AG09309 (cell line): Measurements from ENCODE around the gene LGR5.
"Not testable (repeated sequence)": the region's sequence is repeated elsewhere in the genome, so short reads cannot be mapped to it uniquely, and the experiment has no call there.

Experiments
- DNase-seq: peaks from one replicate; pipeline ENCODE4 v3.0.0-alpha.2; 2010; ENCODE audit warnings: low read depth
- H3K4me3 ChIP-seq: 2 replicates; pipeline ENCODE4 v1.5.1; 2011; ENCODE audit warnings: mild to moderate bottlenecking, low read depth, low read length, moderate library complexity; ENCODE audit not compliant: control insufficient read depth
- TF ChIP-seq, protein P1 (sequence below): IDR thresholded peaks from 2 replicates; pipeline ENCODE4 v1.5.1; 2011; ENCODE audit warnings: mild to moderate bottlenecking, low read depth, low read length, inconsistent platforms; ENCODE audit not compliant: insufficient read depth, control insufficient read depth; ENCODE audit errors: missing control alignments

LGR5 gene

DNA sequence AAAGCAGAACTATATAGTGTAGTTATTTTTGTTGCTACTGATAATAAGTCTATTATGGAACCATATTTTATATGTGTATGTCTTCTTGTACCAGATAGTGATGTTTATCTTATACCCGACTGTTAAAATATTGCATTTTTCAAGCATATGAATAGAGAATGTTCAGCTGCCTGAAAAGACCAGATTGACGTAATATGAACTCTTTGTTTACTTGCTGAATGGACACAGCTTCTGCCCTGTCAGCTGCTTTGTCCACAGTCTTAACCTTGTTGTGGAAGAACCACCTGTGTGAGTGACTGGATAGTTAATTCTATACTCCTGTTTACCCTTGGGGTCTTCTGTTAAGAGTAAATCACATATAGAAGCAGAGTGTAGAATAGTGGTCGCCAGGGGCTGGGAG lies 109.3 kb downstream of the LGR5 start:
- TF ChIP-seq, protein P1, sequence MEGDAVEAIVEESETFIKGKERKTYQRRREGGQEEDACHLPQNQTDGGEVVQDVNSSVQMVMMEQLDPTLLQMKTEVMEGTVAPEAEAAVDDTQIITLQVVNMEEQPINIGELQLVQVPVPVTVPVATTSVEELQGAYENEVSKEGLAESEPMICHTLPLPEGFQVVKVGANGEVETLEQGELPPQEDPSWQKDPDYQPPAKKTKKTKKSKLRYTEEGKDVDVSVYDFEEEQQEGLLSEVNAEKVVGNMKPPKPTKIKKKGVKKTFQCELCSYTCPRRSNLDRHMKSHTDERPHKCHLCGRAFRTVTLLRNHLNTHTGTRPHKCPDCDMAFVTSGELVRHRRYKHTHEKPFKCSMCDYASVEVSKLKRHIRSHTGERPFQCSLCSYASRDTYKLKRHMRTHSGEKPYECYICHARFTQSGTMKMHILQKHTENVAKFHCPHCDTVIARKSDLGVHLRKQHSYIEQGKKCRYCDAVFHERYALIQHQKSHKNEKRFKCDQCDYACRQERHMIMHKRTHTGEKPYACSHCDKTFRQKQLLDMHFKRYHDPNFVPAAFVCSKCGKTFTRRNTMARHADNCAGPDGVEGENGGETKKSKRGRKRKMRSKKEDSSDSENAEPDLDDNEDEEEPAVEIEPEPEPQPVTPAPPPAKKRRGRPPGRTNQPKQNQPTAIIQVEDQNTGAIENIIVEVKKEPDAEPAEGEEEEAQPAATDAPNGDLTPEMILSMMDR = no peak
- no peak overlapping the region for H3K4me3 ChIP-seq
- no peak for DNase-seq

DNA sequence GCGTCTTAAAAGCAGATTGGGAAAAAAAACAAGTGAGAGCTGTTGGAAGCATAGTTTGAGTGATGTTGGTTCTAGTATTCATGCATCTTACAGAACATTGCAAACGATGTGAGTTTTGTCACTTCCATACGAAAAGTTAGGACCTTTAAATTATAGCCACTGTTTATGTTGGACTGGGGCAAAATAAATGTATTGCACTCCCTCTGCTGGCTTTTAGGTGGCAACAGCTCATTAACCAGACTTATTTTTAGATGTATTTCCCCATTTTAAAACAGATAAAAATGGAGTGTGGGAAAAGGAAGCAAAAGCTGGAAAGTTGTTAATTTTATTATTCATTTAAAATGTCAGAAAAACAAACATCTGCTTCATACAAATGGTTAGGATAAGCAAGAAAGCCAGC lies 111.9 kb downstream of the LGR5 start:
- DNase-seq = peak; percentile 20
- TF ChIP-seq, protein P1 = peak; percentile 55
- H3K4me3 ChIP-seq = no peak overlapping the region

DNA sequence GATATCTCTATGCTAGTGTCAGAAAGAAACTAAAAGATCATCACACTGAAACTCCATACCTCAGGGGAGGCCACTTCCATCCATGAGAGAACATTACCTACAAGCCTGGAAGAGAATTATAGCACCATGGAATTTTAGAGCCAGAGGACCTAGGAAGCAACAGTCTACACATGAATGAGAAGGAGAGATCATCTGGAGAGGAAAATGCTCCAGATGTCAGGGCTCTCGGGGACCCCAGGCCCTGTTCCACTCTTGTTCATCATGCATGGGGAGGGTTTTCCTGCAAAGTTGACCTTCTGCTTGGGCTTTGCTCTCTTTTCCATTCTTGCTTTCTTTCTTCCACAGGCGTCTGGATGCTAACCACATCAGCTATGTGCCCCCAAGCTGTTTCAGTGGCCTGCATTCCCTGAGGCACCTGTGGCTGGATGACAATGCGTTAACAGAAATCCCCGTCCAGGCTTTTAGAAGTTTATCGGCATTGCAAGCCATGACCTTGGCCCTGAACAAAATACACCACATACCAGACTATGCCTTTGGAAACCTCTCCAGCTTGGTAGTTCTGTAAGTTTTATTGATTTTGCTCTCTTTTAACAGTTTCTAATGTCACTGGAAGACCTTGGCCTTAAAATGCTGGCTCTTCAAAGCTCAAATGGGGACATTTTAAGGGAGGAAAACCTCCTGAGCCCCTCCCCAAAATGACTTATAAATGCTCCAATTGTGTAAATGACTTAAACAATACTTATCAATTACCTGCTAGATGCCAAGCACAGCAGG lies 113.3 kb downstream of the LGR5 start:
- TF ChIP-seq, protein P1 = no peak
- DNase-seq = no peak
- H3K4me3 ChIP-seq = no peak overlapping the region

DNA sequence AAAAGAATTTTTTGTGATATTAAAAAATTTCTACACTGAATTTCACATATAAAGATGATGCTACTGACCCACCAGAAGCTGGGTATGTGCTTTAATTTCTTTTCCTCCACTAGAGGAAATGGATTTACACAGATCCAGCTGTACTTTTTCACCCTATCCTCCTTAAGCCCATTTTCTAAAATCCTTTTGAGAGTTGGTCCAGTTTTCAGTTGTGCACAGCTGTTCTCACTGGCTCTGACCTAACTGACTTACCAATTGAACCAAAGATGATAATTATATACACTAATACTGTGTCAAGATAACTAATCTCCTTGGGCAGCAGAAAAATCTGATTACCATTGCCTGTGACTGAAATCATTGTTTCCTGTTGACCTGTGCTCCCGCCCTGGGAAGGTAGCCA lies 115.6 kb downstream of the LGR5 start:
- TF ChIP-seq, protein P1 = no peak
- no peak for DNase-seq
- H3K4me3 ChIP-seq = no peak overlapping the region

DNA sequence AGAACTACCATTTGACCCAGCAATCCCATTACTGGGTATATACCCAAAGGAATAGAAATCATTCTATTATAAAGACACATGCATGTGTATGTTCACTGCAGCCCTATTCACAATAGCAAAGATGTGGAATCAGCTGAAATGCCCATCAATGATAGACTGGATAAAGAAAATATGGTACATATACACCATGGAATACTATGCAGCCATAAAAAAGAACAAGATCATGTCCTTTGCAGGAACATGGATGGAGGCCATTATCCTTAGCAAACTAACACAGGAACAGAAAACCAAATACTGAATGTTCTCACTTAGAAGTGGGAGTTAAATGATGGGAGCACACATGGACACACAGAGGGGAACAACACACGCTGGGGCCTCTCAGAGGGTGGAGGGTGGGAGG lies 116.2 kb downstream of the LGR5 start:
- DNase-seq, H3K4me3 ChIP-seq: not testable (repeated sequence)

- TF ChIP-seq, protein P1 = no peak
- no peak overlapping the region for H3K4me3 ChIP-seq
- DNase-seq = no peak
Observed at GRCh38 chr12:71556448-71556847, 116.8 kb downstream of the LGR5 start.

DNA sequence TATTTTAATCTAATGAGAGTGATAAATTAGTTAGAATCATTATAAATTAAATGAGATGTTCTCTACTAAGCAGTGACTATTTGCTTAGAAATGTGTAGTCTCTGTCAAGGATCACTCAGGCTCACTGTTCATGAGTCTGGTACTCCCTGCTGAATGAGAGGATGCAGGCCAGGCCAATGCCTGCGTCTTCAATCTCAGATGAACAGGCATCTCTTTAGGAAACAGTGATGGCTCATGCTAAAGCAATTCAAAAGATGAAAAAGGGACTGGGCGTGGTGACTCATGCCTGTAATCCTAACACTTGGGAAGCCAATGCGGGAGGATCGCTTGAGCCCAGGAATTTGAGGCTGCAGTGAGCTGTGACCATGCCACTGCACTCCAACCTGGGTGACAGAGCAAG lies 117.3 kb downstream of the LGR5 start:
- peak; percentile 70 for DNase-seq
- no peak overlapping the region for H3K4me3 ChIP-seq
- TF ChIP-seq, protein P1 = no peak
